ENCODE measurements around the gene GPC6. TPM values are rescaled to one million over a fixed set of nuclear protein-coding genes. Genes with fewer than 3 reads are reported as not detected.

The GPC6 gene
- total and polyA plus RNA-seq, 4 donors: 5.9 to 29.1 (median 18.2) TPM

GRCh38 chr13:93304134-93304533 lies 77.5 kb downstream of the GPC6 start:
- Histone ChIP-seq H3K36me3 (ENCODE audit: control insufficient read depth in 4 of 4, insufficient read depth in 3 of 4, low read depth in 1 of 4, low read length in 3 of 4) (no peaks in the 10 kb centered on the region), H3K4me1 (ENCODE audit: control insufficient read depth in 4 of 4, insufficient read depth in 4 of 4, low read length in 3 of 4) (no peaks in the 10 kb centered on the region), H3K9me3 (ENCODE audit: control insufficient read depth in 4 of 4, low read length in 3 of 4) (no peaks in the 10 kb centered on the region), H3K9ac (ENCODE audit: low read depth in 1 of 2, low read length in 2 of 2) (no peak overlapping the region), H3K27ac (ENCODE audit: low read depth in 1 of 2, low read length in 2 of 2) (no peak overlapping the region), H3K27me3 (ENCODE audit: control insufficient read depth in 4 of 4, insufficient read depth in 4 of 4, low read length in 3 of 4) (no peaks in the 10 kb centered on the region), H3K4me3 (ENCODE audit: low read depth in 1 of 3, low read length in 3 of 3) (no peak overlapping the region)
- TF ChIP-seq HNF4G (IDR thresholded peaks at IDR 0.05) (no peak), MAX (IDR thresholded peaks at IDR 0.05) (no peak), SP1 (IDR thresholded peaks at IDR 0.05) (no peak), JUND (IDR thresholded peaks at IDR 0.05) (no peak), HNF4A (conservative IDR thresholded peaks at IDR 0.05) (no peak), FOXA2 (IDR thresholded peaks at IDR 0.05) (no peak), RXRA (IDR thresholded peaks at IDR 0.05) (no peak), ZBTB33 (IDR thresholded peaks at IDR 0.05) (no peak), RAD21 (IDR thresholded peaks at IDR 0.05) (no peak), TAF1 (conservative IDR thresholded peaks at IDR 0.05) (no peak), NR2F2 (IDR thresholded peaks at IDR 0.05) (no peak), GABPA (IDR thresholded peaks at IDR 0.05 in 1 of 2, conservative IDR thresholded peaks at IDR 0.05 in 1 of 2) (no peak)
- TF ChIP-seq, protein P1, sequence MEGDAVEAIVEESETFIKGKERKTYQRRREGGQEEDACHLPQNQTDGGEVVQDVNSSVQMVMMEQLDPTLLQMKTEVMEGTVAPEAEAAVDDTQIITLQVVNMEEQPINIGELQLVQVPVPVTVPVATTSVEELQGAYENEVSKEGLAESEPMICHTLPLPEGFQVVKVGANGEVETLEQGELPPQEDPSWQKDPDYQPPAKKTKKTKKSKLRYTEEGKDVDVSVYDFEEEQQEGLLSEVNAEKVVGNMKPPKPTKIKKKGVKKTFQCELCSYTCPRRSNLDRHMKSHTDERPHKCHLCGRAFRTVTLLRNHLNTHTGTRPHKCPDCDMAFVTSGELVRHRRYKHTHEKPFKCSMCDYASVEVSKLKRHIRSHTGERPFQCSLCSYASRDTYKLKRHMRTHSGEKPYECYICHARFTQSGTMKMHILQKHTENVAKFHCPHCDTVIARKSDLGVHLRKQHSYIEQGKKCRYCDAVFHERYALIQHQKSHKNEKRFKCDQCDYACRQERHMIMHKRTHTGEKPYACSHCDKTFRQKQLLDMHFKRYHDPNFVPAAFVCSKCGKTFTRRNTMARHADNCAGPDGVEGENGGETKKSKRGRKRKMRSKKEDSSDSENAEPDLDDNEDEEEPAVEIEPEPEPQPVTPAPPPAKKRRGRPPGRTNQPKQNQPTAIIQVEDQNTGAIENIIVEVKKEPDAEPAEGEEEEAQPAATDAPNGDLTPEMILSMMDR (IDR thresholded peaks at IDR 0.05; ENCODE audit: low read depth, low read length, missing input control): no peak
- TF ChIP-seq, protein P2, sequence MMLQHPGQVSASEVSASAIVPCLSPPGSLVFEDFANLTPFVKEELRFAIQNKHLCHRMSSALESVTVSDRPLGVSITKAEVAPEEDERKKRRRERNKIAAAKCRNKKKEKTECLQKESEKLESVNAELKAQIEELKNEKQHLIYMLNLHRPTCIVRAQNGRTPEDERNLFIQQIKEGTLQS (IDR thresholded peaks at IDR 0.05): no peak
- TF ChIP-seq, protein P3, sequence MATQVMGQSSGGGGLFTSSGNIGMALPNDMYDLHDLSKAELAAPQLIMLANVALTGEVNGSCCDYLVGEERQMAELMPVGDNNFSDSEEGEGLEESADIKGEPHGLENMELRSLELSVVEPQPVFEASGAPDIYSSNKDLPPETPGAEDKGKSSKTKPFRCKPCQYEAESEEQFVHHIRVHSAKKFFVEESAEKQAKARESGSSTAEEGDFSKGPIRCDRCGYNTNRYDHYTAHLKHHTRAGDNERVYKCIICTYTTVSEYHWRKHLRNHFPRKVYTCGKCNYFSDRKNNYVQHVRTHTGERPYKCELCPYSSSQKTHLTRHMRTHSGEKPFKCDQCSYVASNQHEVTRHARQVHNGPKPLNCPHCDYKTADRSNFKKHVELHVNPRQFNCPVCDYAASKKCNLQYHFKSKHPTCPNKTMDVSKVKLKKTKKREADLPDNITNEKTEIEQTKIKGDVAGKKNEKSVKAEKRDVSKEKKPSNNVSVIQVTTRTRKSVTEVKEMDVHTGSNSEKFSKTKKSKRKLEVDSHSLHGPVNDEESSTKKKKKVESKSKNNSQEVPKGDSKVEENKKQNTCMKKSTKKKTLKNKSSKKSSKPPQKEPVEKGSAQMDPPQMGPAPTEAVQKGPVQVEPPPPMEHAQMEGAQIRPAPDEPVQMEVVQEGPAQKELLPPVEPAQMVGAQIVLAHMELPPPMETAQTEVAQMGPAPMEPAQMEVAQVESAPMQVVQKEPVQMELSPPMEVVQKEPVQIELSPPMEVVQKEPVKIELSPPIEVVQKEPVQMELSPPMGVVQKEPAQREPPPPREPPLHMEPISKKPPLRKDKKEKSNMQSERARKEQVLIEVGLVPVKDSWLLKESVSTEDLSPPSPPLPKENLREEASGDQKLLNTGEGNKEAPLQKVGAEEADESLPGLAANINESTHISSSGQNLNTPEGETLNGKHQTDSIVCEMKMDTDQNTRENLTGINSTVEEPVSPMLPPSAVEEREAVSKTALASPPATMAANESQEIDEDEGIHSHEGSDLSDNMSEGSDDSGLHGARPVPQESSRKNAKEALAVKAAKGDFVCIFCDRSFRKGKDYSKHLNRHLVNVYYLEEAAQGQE (IDR thresholded peaks at IDR 0.05): no peak
- DNase-seq (ENCODE audit: low spot score): no peak
- WGBS: 91% methylated on average over 5 of the region's 5 CpGs

All from liver (tissue), 9 donors.